Activated CD8-positive, alpha-beta T cell treated with anti-CD3 and anti-CD28 coated beads for 36 hours (primary cell): ENCODE data around the gene TRPV2. TPM values are rescaled to one million over a fixed set of nuclear protein-coding genes. Genes with fewer than 3 reads are reported as not detected.

Source experiments
- ATAC-seq: fragments of 200-7000 bp; cut with Tn5 transposase; one replicate; pipeline ENCODE4 v1.10.0; 2021; ENCODE audit warnings: mild to moderate bottlenecking, moderate library complexity
- CTCF ChIA-PET: fragments of 350-600 bp; sonication (Branson Sonifier 250); formaldehyde crosslinking; loops from one replicate; lab custom pipeline; 2021; ENCODE audit warnings: antibody characterized with exemption; lab: Charles Lee
- POLR2A ChIA-PET: fragments of 350-600 bp; sonication (Branson Sonifier 250); formaldehyde crosslinking; loops from one replicate; lab custom pipeline; 2021; ENCODE audit warnings: antibody characterized with exemption; lab: Charles Lee
- DNase-seq: peaks from one replicate; pipeline ENCODE4 v3.0.0-alpha.2; 2020
- H3K27ac Mint-ChIP-seq: one replicate; pipeline ENCODE4 v1.8.0; 2021; ENCODE audit warnings: mild to moderate bottlenecking, mixed read lengths
- H3K27me3 Mint-ChIP-seq: one replicate; pipeline ENCODE4 v1.8.0; 2021; ENCODE audit warnings: mixed read lengths
- H3K36me3 Mint-ChIP-seq: one replicate; pipeline ENCODE4 v1.8.0; 2021; ENCODE audit warnings: low read depth, mixed read lengths
- H3K4me1 Mint-ChIP-seq: one replicate; pipeline ENCODE4 v1.8.0; 2021; ENCODE audit warnings: low read depth, mixed read lengths
- H3K4me3 Mint-ChIP-seq: one replicate; pipeline ENCODE4 v1.8.0; 2021; ENCODE audit warnings: mild to moderate bottlenecking, moderate library complexity, mixed read lengths
- H3K9me3 Mint-ChIP-seq: one replicate; pipeline ENCODE4 v1.8.0; 2021; ENCODE audit warnings: mixed read lengths
- CTCF ChIP-seq: fragments of 200-600 bp; IDR thresholded peaks from one replicate; pipeline ENCODE4 v1.8.0; 2022; ENCODE audit warnings: antibody characterized with exemption, mild to moderate bottlenecking
- intact Hi-C: fragments of 100-400 bp; cut with micrococcal nuclease; formaldehyde crosslinking; loops from one replicate; pipeline ENCODE4 v1.10.0; 2022
- total RNA-seq, 2 experiments: library from RNA; stranded (reverse); gene quantifications; one replicate each; pipeline ENCODE4 v1.2.3, GENCODE V29; 2021

The TRPV2 gene
- total RNA-seq, 2 experiments from 2014 or later, result 44.6 to 47.6 TPM

DNA sequence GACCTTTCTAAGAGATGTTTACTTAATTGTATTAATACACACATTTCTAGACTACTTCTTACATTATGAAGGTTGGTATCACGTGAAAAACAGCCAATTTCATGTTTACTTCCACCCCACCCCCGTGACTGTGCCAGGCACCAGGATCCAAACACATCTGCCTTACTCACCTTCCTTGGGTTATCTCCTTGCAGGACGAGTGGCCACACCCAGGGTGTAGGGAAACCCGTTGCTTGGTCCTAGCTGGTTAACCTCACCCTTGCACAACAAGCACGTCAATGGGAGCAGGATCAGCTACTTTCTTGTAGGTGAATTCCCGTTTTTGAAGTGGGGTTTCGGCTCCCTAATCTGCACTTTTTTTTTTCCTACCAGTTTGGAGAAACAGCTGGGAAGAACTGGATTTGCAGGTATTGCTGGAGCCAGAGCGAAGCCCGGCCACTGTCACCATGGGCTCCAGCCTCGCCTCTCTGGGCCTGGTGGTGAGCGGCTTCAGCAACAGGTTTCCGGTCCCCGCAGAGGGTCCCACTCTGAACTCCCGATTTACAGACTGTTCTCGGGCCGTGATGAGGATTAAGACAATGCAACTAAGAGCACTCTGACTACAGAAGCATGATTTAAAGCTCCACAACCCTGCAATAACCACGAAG, 36.6 kb upstream of the TRPV2 start:
- Mint-ChIP-seq H3K27me3 (no peaks in the 10 kb centered on the region), H3K27ac (no peak overlapping the region), H3K9me3 (no peaks in the 10 kb centered on the region), H3K36me3 (peaks cover 28% of the 10 kb centered on the region), H3K4me3 (no peak overlapping the region), H3K4me1 (peaks cover 23% of the 10 kb centered on the region)
- ATAC-seq (no peak), DNase-seq (no peak)
- no peak for TF ChIP-seq CTCF
- intact Hi-C loops, result no loop called here
- ChIA-PET CTCF (interaction anchor here (1.4 to 5.0 kb wide), 2 partner anchors 15 to 36 kb away, joined by 3 to 40 read pairs; no protein-coding TSS in a partner anchor), POLR2A (interaction anchor here (0.6 to 1.1 kb wide), 3 partner anchors 58 to 132 kb away, joined by 3 to 5 read pairs (median 3); no protein-coding TSS in a partner anchor)

DNA sequence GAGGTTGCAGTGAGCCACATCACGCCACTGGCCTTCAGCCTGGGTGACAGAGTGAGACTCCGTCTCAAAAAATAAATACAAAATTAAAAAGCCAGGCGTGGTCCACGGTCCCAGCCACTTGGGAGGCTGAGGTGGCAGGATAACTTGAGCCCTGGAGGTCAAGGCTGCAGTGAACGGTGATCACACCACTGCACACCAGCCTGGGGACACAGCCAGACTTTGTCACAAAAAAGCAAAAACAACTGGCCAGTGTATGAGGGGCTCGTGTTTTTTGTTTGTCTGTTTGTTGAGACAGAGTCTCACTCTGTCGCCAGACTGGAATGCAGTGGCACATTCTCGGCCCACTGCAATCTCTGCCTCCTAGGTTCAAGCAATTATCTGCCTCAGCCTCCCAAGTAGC, 35.7 kb upstream of the TRPV2 start:
- ChIA-PET POLR2A (interaction anchor here (1.0 to 4.6 kb wide), 4 partner anchors 29 to 65 kb away, joined by 3 to 44 read pairs (median 5); partner anchors contain the start of gene TRPV2), CTCF (interaction anchor here (0.7 to 2.6 kb wide), 4 partner anchors 16 to 205 kb away, joined by 3 to 14 read pairs (median 4); no protein-coding TSS in a partner anchor)
- Mint-ChIP-seq H3K4me3 (no peak overlapping the region), H3K9me3 (no peaks in the 10 kb centered on the region), H3K27ac (no peak overlapping the region), H3K27me3 (no peaks in the 10 kb centered on the region), H3K36me3 (peaks cover 31% of the 10 kb centered on the region), H3K4me1 (peaks cover 32% of the 10 kb centered on the region)
- no peak for ATAC-seq
- no peak for TF ChIP-seq CTCF
- intact Hi-C loops, result loop anchor here (5.0 kb wide), 1 partner anchor 38 kb away; the partner anchor contains the start of gene TRPV2
- DNase-seq, result no peak

DNA sequence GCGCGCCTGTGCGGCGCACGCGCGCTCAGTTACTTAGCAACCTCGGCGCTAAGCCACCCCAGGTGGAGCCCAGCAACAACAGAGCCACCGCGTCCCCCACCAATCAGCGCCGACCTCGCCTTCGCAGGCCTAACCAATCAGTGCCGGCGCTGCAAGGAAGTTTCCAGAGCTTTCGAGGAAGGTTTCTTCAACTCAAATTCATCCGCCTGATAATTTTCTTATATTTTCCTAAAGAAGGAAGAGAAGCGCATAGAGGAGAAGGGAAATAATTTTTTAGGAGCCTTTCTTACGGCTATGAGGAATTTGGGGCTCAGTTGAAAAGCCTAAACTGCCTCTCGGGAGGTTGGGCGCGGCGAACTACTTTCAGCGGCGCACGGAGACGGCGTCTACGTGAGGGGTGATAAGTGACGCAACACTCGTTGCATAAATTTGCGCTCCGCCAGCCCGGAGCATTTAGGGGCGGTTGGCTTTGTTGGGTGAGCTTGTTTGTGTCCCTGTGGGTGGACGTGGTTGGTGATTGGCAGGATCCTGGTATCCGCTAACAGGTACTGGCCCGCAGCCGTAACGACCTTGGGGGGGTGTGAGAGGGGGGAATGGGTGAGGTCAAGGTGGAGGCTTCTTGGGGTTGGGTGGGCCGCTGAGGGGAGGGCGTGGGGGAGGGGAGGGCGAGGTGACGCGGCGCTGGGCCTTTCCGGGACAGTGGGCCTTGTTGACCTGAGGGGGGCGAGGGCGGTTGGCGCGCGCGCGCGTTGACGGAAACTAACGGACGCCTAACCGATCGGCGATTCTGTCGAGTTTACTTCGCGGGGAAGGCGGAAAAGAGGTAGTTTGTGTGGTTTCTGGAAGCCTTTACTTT, 34.5 kb upstream of the TRPV2 start, which contains the start of gene UBB:
Gene UBB (plus strand): TSS at position 452 of the 856 bp plus-strand sequence. CDS start 817 bp downstream, outside the sequence.
- POLR2A ChIA-PET, result interaction anchor here (0.6 to 4.6 kb wide), 19 partner anchors 8 to 745 kb away, joined by 3 to 44 read pairs (median 4); partner anchors contain the start of genes CENPV, NCOR1, TRPV2 and TTC19
- peaks cover 33% of the 10 kb centered on the region for H3K4me1 Mint-ChIP-seq
- ATAC-seq (peak; percentile 95), DNase-seq (peak; percentile 97)
- CTCF ChIA-PET, result interaction anchor here (0.6 to 4.2 kb wide), 8 partner anchors 17 to 208 kb away, joined by 3 to 31 read pairs (median 4); partner anchors contain the start of gene TRPV2
- H3K27me3 Mint-ChIP-seq, result no peaks in the 10 kb centered on the region
- intact Hi-C loops, result loop anchor here (5.0 kb wide), 1 partner anchor 36 kb away; the partner anchor contains the start of gene TRPV2
- TF ChIP-seq CTCF, result no peak
- H3K36me3 Mint-ChIP-seq, result peaks cover 31% of the 10 kb centered on the region
- no peaks in the 10 kb centered on the region for H3K9me3 Mint-ChIP-seq
- peak within 1 kb of the TSS; percentile 95 for H3K27ac Mint-ChIP-seq
- H3K4me3 Mint-ChIP-seq, result peak within 1 kb of the TSS; percentile 94

- H3K9me3 Mint-ChIP-seq, result no peaks in the 10 kb centered on the region
- no peak for DNase-seq
- ChIA-PET POLR2A (interaction anchor here (1.0 to 4.6 kb wide), 12 partner anchors 9 to 166 kb away, joined by 3 to 44 read pairs (median 6); partner anchors contain the start of genes CENPV, NCOR1 and TRPV2), CTCF (interaction anchor here (2.6 to 4.2 kb wide), 2 partner anchors 17 to 34 kb away, joined by 14 to 31 read pairs; partner anchors contain the start of gene TRPV2)
- peaks cover 33% of the 10 kb centered on the region for H3K4me1 Mint-ChIP-seq
- no peaks in the 10 kb centered on the region for H3K27me3 Mint-ChIP-seq
- TF ChIP-seq CTCF, result no peak
- peak; percentile 10 for ATAC-seq
- H3K4me3 Mint-ChIP-seq, result peak overlapping the region; percentile 94
- peaks cover 31% of the 10 kb centered on the region for H3K36me3 Mint-ChIP-seq
- H3K27ac Mint-ChIP-seq, result peak overlapping the region; percentile 95
- intact Hi-C loops, result loop anchor here (5.0 kb wide), 1 partner anchor 36 kb away; the partner anchor contains the start of gene TRPV2
These were observed 33.9 kb upstream of the TRPV2 start for GRCh38 chr17:16381496-16381820.
